Lower leg skin (tissue), 3 donors: ENCODE results near the gene ZSWIM6.

Experiments
- POLR2A ChIP-seq, 2 donors: fragments of 450-650 bp; IDR thresholded peaks; one replicate each; pipeline ENCODE4 v1.6.1; 2016 to 2017; ENCODE audit warnings: antibody characterized with exemption in 2 of 2, mild to moderate bottlenecking in 1 of 2, moderate library complexity in 1 of 2
- TF ChIP-seq, protein P1 (sequence below), 3 donors: fragments of 450-650 bp; IDR thresholded peaks; one replicate each; pipeline ENCODE4 v1.5.1; 2016; ENCODE audit warnings: antibody characterized with exemption in 3 of 3, mild to moderate bottlenecking in 3 of 3, moderate library complexity in 2 of 3

DNA sequence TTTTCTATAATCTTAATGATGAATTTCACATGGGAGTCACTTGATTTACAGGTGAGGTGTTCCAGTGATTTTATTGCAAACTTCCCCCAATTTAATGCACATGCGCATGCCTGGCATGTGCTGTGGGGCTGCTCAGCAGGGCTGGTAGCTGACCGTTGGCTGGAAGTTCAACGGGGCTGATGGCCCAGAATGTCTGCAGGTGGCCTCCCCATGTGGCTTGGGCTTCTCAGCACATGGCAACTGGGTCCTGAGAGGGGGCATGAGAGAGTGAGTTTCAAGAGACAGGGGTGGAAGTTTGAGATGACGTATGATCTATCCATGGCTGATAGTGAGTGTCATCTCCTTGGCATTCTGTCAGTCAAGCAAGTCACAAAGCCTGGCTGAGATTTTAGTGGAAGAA is 259.8 kb downstream of the ZSWIM6 start:
- TF ChIP-seq, protein P1, sequence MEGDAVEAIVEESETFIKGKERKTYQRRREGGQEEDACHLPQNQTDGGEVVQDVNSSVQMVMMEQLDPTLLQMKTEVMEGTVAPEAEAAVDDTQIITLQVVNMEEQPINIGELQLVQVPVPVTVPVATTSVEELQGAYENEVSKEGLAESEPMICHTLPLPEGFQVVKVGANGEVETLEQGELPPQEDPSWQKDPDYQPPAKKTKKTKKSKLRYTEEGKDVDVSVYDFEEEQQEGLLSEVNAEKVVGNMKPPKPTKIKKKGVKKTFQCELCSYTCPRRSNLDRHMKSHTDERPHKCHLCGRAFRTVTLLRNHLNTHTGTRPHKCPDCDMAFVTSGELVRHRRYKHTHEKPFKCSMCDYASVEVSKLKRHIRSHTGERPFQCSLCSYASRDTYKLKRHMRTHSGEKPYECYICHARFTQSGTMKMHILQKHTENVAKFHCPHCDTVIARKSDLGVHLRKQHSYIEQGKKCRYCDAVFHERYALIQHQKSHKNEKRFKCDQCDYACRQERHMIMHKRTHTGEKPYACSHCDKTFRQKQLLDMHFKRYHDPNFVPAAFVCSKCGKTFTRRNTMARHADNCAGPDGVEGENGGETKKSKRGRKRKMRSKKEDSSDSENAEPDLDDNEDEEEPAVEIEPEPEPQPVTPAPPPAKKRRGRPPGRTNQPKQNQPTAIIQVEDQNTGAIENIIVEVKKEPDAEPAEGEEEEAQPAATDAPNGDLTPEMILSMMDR (IDR thresholded peaks at IDR 0.05), result no peak
- no peak for TF ChIP-seq POLR2A (IDR thresholded peaks at IDR 0.05)
